BLaER1 (cell line): ENCODE results near the gene LMTK2.

Experiments
- H3K27ac ChIP-seq: shearing (Covaris generic); formaldehyde crosslinking; 2 replicates; pipeline ENCODE4 v1.8.1; 2022
- H3K27me3 ChIP-seq: shearing (Covaris generic); formaldehyde crosslinking; 2 replicates; pipeline ENCODE4 v1.8.1; 2022
- H3K36me3 ChIP-seq: shearing (Covaris generic); formaldehyde crosslinking; 2 replicates; pipeline ENCODE4 v1.8.1; 2022
- H3K4me1 ChIP-seq: shearing (Covaris generic); formaldehyde crosslinking; 2 replicates; pipeline ENCODE4 v1.8.1; 2022
- H3K4me2 ChIP-seq: shearing (Covaris generic); formaldehyde crosslinking; 2 replicates; pipeline ENCODE4 v1.8.1; 2022
- H3K4me3 ChIP-seq: shearing (Covaris generic); formaldehyde crosslinking; 2 replicates; pipeline ENCODE4 v1.8.1; 2022
- H3K9ac ChIP-seq: shearing (Covaris generic); formaldehyde crosslinking; 2 replicates; pipeline ENCODE4 v1.8.1; 2022
- H3K9me3 ChIP-seq: shearing (Covaris generic); formaldehyde crosslinking; 2 replicates; pipeline ENCODE4 v1.8.1; 2022
- H4K20me1 ChIP-seq: shearing (Covaris generic); formaldehyde crosslinking; 2 replicates; pipeline ENCODE4 v1.8.1; 2022
- Cebpa-rat ChIP-seq: shearing (Covaris generic); IDR thresholded peaks from 2 replicates; pipeline ENCODE4 v1.8.1; 2022

LMTK2 gene

GRCh38 chr7:98078197-98078870, 28.3 kb upstream of the LMTK2 start:
- TF ChIP-seq Cebpa-rat: no peak

GRCh38 chr7:98079891-98080648, 26.6 kb upstream of the LMTK2 start:
- Histone ChIP-seq H3K27ac (no peak overlapping the region), H3K9me3 (peaks cover 2% of the 10 kb centered on the region; the same call in 1 of the 2 replicates), H4K20me1 (no peaks in the 10 kb centered on the region), H3K4me2 (no peak overlapping the region), H3K36me3 (no peaks in the 10 kb centered on the region), H3K27me3 (no peaks in the 10 kb centered on the region), H3K4me1 (peaks cover 7% of the 10 kb centered on the region), H3K9ac (no peak overlapping the region), H3K4me3 (no peak overlapping the region)
- no peak for TF ChIP-seq Cebpa-rat

More at GRCh38 chr7:98078197-98078870, 28.3 kb upstream of the LMTK2 start:
- H3K4me1 ChIP-seq: no peaks in the 10 kb centered on the region
- no peak overlapping the region for H3K9ac ChIP-seq
- H4K20me1 ChIP-seq: no peaks in the 10 kb centered on the region
- no peak overlapping the region for H3K4me2 ChIP-seq
- H3K27me3 ChIP-seq: no peaks in the 10 kb centered on the region
- H3K4me3 ChIP-seq: no peak overlapping the region
- H3K9me3 ChIP-seq: peaks cover 6% of the 10 kb centered on the region; the same call in 1 of the 2 replicates
- no peak overlapping the region for H3K27ac ChIP-seq
- no peaks in the 10 kb centered on the region for H3K36me3 ChIP-seq

GRCh38 chr7:98081319-98081718, 25.3 kb upstream of the LMTK2 start:
- peaks cover 7% of the 10 kb centered on the region for H3K4me1 ChIP-seq
- no peak overlapping the region for H3K4me2 ChIP-seq
- TF ChIP-seq Cebpa-rat: no peak
- no peak overlapping the region for H3K4me3 ChIP-seq
- H3K36me3 ChIP-seq: no peaks in the 10 kb centered on the region
- H4K20me1 ChIP-seq: no peaks in the 10 kb centered on the region
- H3K9me3 ChIP-seq: no peaks in the 10 kb centered on the region
- H3K27me3 ChIP-seq: no peaks in the 10 kb centered on the region
- H3K9ac ChIP-seq: no peak overlapping the region
- H3K27ac ChIP-seq: no peak overlapping the region

- Histone ChIP-seq H3K9ac (no peak overlapping the region), H3K27ac (no peak overlapping the region), H3K4me2 (no peak overlapping the region), H3K27me3 (no peaks in the 10 kb centered on the region), H3K4me1 (peaks cover 7% of the 10 kb centered on the region), H4K20me1 (no peaks in the 10 kb centered on the region), H3K36me3 (no peaks in the 10 kb centered on the region), H3K9me3 (no peaks in the 10 kb centered on the region), H3K4me3 (no peak overlapping the region)
- no peak for TF ChIP-seq Cebpa-rat
Measured at GRCh38 chr7:98084631-98085030, 22.0 kb upstream of the LMTK2 start.

- H3K27ac ChIP-seq: no peak overlapping the region
- no peaks in the 10 kb centered on the region for H3K27me3 ChIP-seq
- no peaks in the 10 kb centered on the region for H3K9me3 ChIP-seq
- no peaks in the 10 kb centered on the region for H3K36me3 ChIP-seq
- H4K20me1 ChIP-seq: no peaks in the 10 kb centered on the region
- peaks cover 7% of the 10 kb centered on the region for H3K4me1 ChIP-seq
- TF ChIP-seq Cebpa-rat: no peak
- no peak overlapping the region for H3K9ac ChIP-seq
- H3K4me3 ChIP-seq: no peak overlapping the region
- H3K4me2 ChIP-seq: no peak overlapping the region
Measured at GRCh38 chr7:98085674-98086073, 21.0 kb upstream of the LMTK2 start.

- no peak overlapping the region for H3K4me2 ChIP-seq
- H3K27me3 ChIP-seq: no peaks in the 10 kb centered on the region
- no peak for TF ChIP-seq Cebpa-rat
- H3K4me1 ChIP-seq: peaks cover 7% of the 10 kb centered on the region
- no peak overlapping the region for H3K27ac ChIP-seq
- no peaks in the 10 kb centered on the region for H3K36me3 ChIP-seq
- no peaks in the 10 kb centered on the region for H3K9me3 ChIP-seq
- no peaks in the 10 kb centered on the region for H4K20me1 ChIP-seq
- H3K9ac ChIP-seq: no peak overlapping the region
- no peak overlapping the region for H3K4me3 ChIP-seq
Measured at GRCh38 chr7:98086281-98086718, 20.4 kb upstream of the LMTK2 start.

GRCh38 chr7:98088109-98088508, 18.6 kb upstream of the LMTK2 start:
- H3K36me3 ChIP-seq: no peaks in the 10 kb centered on the region
- H3K27me3 ChIP-seq: no peaks in the 10 kb centered on the region
- H4K20me1 ChIP-seq: no peaks in the 10 kb centered on the region
- no peak overlapping the region for H3K9ac ChIP-seq
- H3K27ac ChIP-seq: no peak overlapping the region
- H3K4me1 ChIP-seq: peaks cover 7% of the 10 kb centered on the region
- TF ChIP-seq Cebpa-rat: no peak
- H3K4me3 ChIP-seq: no peak overlapping the region
- H3K4me2 ChIP-seq: no peak overlapping the region
- no peaks in the 10 kb centered on the region for H3K9me3 ChIP-seq

- no peak overlapping the region for H3K27ac ChIP-seq
- no peaks in the 10 kb centered on the region for H3K9me3 ChIP-seq
- H3K27me3 ChIP-seq: no peaks in the 10 kb centered on the region
- no peaks in the 10 kb centered on the region for H3K36me3 ChIP-seq
- H4K20me1 ChIP-seq: no peaks in the 10 kb centered on the region
- TF ChIP-seq Cebpa-rat: no peak
- H3K4me2 ChIP-seq: no peak overlapping the region
- H3K9ac ChIP-seq: no peak overlapping the region
- no peak overlapping the region for H3K4me3 ChIP-seq
- no peaks in the 10 kb centered on the region for H3K4me1 ChIP-seq
Measured at GRCh38 chr7:98090116-98090515, 16.5 kb upstream of the LMTK2 start.

- H3K9ac ChIP-seq: no peak overlapping the region
- no peaks in the 10 kb centered on the region for H4K20me1 ChIP-seq
- H3K4me1 ChIP-seq: no peaks in the 10 kb centered on the region
- H3K4me3 ChIP-seq: no peak overlapping the region
- no peak overlapping the region for H3K27ac ChIP-seq
- H3K27me3 ChIP-seq: no peaks in the 10 kb centered on the region
- no peaks in the 10 kb centered on the region for H3K36me3 ChIP-seq
- peaks cover 6% of the 10 kb centered on the region for H3K9me3 ChIP-seq
- H3K4me2 ChIP-seq: no peak overlapping the region
- no peak for TF ChIP-seq Cebpa-rat
Measured at GRCh38 chr7:98091061-98091460, 15.6 kb upstream of the LMTK2 start.

GRCh38 chr7:98091523-98091922, 15.1 kb upstream of the LMTK2 start:
- H3K36me3 ChIP-seq: no peaks in the 10 kb centered on the region

More at GRCh38 chr7:98091523-98091922, 15.1 kb upstream of the LMTK2 start:
- H3K4me2 ChIP-seq: no peak overlapping the region
- H3K4me1 ChIP-seq: no peaks in the 10 kb centered on the region
- H3K27ac ChIP-seq: no peak overlapping the region
- no peak for TF ChIP-seq Cebpa-rat
- no peak overlapping the region for H3K4me3 ChIP-seq
- H3K27me3 ChIP-seq: no peaks in the 10 kb centered on the region
- H4K20me1 ChIP-seq: no peaks in the 10 kb centered on the region
- H3K9me3 ChIP-seq: peaks cover 10% of the 10 kb centered on the region
- no peak overlapping the region for H3K9ac ChIP-seq
